CD4-positive, alpha-beta T cell treated with Interleukin-15 for 4 hours (primary cell): ENCODE results near the gene TMCC1.
"Not testable (repeated sequence)": the region's sequence is repeated elsewhere in the genome, so short reads cannot be mapped to it uniquely, and the experiment has no call there.

Experiments
- DNase-seq: peaks from one replicate; pipeline ENCODE4 v3.0.0-alpha.2; 2020; ENCODE audit warnings: low spot score

The TMCC1 gene

GRCh38 chr3:129622226-129622874 is 271.2 kb downstream of the TMCC1 start:
- no peak for DNase-seq

- DNase-seq = no peak
Measured at GRCh38 chr3:129621626-129622225, 271.8 kb downstream of the TMCC1 start.

DNA sequence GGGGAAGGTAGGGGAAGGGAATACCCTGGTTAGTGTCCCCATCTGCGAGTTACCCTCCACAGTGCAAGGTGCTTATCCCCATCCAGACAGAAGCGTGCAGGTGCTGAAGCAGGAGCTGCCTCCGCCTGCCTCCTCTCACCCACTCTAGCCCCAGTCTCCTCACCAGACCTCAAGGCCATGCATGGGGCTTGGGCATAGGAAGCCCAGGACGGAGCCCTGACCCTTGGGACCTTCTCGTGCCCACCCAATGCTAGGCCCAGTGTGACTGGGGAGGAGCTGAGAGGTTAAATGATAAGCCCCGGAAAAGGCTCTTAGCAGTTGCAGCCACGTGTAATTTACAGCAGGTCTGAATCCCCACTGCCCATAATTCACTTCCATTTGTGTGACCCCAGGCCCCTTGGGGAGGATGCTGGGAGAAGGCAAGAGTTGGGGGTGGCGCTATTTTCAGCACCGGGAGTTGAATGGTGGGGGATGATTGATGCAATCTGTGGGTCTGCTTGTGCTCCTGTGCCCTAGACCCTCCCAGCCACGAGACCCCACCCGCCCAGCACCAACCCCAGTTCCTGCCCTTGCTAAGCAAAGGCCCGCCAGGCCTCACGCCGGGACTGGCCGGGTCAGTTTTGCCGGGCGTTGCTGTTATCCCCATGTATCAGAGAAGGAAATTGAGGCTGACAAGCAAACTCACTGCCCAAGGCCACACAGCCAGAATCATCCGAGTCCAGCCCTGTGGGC is 272.5 kb downstream of the TMCC1 start:
- DNase-seq = no peak

DNA sequence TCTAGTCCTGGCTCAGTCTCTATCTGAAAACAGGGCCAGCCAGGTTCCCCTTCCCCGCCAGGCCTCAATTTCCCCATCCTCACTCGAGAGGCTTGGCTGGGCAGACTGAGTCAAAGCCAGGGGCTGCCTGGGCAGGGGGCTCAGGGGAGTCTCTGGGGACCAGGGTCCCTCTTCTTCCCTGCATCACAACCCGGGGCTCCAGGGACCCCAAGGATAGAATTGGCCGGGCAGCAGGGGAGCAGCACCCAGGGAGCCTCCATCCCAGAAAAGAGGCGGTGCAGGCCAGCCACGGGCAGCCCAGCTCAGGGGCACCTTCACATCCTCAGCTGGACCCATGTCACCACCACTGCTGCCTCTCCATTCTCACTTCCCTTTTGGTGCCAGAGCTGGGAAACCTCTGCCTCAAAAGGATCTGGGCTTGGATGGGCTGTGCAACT is 273.8 kb downstream of the TMCC1 start:
- DNase-seq = no peak

DNA sequence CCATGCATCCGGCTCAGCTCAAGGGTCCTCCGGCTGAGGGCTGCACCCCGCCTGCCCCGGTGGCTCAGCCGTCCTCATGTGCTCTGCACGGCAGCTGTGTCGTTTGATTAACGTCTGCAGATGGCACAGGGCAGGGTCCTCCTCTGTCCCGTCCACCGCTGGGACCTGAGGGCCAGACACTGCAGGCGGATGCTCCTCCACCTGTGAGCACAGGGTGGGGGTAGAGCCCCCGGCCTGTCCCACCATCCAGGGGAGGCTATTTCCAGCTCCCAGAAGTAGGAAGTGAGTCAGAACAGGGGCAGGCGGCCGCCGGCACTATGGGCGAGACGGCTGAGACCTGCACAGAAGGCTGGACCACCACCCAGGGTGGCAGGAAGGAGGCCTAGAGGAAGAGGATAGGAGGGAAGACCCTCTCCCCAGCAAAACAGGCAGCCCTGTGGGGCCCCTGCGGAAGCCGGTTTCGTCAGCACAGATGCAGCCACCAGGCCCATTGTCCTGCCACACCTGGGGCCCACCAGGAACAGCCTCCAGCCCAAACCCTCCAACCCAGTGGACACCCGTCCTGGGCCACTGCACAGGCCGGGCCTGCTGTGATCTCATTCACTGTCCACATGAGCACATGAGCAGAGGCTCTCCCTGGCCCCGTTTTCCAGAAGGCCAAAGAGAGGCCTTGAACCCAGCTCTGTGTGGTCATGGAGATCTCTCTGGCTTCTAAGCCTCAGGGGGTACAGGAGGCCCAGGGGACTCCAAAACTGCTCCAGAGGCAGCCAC is 274.4 kb downstream of the TMCC1 start:
- DNase-seq = no peak

DNA sequence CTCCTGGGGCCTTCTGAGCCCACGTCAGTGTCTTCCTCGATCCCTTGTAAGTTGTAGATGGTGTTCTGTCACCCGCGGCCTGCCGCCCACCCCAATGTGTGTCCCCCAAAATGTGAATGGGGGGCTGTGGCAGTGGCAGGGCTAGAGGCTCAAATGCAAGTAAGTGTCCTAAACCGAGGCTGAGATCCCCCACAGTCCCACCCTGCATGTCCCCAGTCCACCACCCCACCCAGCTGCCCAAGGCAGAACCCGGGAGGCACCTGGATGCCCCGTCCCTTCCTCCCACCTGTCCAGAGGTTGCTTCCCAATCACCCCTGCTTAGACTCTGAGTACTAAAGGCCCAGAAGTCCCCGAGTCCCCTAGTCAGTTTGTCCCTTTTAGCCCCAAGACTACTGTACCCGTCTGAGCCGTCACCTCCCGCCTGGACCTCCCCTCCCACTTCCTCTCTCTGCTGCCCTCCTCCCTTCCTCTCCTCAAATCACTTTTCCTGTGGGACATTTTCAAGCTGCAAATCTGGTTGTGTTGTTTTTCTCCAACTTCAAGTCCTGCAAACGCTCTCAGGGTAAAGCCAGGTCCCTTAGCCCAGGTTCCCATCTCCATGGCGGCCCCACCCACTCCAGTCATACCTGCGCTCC is 275.2 kb downstream of the TMCC1 start:
- no peak for DNase-seq

- no peak for DNase-seq
Measured at GRCh38 chr3:129617381-129618185, 275.9 kb downstream of the TMCC1 start.

GRCh38 chr3:129616713-129617112 is 276.8 kb downstream of the TMCC1 start:
- DNase-seq = no peak

GRCh38 chr3:129616291-129616690 is 277.2 kb downstream of the TMCC1 start:
- no peak for DNase-seq

- DNase-seq = no peak
Measured at GRCh38 chr3:129615751-129616281, 277.7 kb downstream of the TMCC1 start.

DNA sequence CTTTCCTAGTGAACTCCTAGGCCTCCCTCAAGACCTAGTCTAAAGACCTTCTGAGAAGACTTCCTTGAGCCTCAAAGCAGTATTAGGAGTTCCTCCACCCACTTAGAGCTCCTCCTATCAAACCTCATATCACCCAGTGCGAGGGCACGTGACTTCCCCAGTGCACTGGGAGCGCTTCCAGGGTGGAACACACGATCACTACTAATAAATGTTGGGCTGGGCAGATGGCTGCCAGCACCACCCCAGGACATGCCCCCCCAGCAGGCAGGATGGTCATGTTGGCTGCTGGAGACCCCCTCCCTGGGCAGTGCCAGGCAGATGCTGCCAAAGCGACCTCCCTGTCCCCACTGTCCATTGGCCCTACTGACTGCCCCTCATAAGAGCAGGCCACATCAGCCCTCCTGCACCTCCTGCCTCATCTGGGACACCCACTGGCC is 278.6 kb downstream of the TMCC1 start:
- DNase-seq = no peak

GRCh38 chr3:129614435-129614834 is 279.1 kb downstream of the TMCC1 start:
- DNase-seq = no peak

DNA sequence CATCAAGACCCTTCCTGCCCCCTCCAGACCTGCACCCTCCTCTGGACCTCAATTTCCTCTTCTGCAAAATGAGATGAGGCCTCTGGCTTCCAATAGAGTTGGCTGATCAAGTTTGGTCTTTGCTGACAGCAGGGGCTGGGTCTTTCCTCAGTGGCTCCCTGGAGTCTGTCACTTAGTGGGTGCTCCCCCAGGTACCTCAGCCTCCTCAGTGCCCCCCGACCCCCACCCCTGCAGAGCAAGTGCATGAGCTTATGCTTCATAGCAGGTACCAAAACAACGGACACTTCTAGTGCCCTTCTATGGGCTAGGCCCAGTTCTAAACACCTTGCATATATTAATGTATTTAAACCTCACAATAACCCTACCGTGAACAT is 280.2 kb downstream of the TMCC1 start:
- no peak for DNase-seq

DNA sequence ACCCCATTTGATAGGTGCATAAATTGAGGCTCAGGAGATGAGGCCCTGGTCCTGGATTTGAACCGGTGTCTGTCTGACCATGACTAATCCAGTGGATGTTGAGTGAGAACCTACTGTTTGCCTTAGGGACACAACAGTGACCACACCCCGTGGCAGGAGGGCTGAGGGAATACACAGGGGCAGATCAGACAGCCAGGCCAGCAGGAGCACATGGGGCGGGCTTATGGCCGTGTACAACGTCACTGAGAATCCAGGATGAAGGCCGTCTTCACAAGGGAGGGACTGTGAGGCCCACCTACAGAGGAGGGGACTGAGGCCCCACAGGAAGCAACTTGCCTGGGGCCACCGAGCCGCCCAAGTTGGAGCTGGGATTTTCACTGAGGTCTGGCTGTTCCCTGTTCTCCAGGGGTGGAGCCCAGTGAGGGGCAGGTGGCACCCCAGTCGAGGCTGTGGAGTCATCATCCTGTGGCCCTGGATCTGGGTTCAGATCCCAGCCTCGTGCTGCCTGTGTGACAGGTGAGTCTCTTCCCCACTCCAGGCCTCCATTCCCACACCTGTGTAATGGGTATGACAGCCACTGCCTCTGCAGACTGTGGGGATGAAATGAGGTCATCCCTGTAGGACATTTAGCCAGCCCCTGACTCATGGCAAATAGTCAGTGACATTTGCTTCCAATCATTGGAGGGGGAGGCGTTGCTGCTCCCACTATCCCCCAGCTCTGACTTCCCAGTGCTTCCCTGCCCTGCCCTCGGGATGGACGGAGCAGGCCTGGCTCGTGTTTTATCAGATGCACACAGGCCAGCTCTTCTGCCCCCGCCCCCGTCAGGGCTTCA is 280.8 kb downstream of the TMCC1 start:
- no peak for DNase-seq

DNA sequence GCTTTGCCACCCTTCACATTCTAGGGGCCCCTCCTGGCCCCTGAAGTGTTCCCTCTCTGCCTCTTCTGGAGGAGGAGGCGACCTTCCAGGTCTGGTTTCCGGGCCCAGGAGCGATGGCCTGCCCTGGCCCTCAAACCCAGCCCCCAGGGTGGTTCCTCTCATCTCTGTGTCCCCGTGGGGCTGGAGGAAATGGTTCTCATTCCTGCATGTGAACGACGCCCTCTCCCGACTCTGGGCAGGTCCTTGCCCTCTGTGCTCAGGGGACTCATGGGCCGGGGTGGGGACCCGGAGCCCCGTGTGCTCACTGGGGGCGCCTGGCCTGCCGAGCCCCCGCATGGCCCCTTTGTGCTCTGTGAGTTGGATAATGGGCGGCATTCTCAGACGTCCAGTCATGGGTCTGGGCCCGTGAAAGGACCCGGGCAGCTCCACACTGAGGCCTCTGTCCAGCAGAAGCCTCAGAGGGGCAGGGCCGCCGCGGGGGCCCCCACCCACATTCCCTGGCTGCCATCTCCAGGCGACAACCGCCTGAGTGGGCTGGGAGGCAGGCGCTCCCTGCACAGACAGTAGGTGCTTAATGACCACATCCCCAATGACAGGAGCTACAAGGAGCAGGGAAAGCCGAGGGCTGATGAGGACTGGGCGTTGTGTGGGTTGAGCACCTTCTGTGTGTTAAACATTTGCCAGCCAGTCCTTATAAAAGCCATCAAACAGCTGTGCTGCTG is 281.5 kb downstream of the TMCC1 start:
- no peak for DNase-seq

DNA sequence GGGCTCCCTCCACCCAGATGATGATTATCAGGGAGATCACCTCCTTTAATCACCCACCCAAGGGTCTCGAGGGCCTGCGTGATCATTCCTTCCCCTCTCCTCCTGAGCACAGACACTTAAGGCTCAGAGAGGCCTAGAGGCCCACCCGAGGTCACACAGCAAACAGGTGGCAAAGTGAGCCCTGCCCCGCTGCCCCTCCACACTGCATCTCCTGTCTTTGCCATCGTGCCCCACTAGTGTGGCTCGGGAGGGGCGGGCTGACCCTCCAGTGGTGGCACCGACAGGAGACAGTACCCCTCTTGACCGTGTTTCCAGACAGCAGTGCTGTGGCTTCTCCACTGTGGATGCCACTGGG is 282.1 kb downstream of the TMCC1 start:
- DNase-seq = no peak

DNA sequence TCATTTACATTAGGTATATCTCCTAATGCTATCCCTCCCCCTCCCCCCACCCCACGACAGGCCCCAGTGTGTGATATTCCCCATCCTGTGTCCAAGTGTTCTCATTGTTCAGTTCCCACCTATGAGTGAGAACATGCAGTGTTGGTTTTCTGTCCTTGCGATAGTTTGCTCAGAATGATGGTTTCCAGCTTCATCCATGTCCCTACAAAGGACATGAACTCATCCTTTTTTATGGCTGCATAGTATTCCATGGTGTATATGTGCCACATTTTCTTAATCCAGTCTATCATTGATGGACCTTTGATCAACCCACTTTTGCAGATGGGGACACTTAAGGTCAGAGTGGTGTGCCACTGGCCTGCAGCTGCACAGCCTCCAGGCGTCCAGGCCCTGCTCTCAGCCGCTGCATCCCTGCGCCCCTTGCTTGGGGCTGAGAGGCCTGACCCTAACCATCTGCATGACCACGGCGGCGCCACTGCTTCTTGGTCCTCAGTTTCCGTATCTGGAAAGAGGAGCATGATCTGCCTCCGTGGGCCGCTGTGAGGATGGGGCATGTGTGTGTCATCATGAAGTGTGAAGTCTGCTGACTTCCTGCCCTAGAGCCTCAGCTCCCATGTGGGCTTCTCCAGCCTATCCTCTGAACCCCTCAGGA is 282.6 kb downstream of the TMCC1 start:
- DNase-seq = not testable (repeated sequence)

DNA sequence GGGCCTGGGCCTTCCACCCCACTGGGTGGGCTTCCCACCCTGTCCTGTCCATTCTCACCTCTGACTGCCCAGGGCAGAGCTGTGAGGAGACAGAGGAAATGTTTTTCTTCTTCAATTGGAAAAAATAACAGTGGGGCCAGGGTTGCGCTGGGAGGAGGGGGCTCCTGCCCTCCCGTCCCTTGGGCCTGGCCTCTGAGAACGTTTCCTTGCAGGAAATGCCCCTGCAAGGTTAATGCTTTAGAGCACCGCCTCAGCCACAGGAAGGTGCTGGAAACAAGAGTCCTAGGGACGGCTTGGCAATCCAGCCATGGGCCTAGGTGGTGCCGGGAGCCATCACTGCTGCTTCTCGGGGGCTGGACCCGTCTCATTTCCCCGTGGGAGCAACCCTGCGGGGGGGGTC is 283.2 kb downstream of the TMCC1 start:
- no peak for DNase-seq

GRCh38 chr3:129609591-129610182 is 283.8 kb downstream of the TMCC1 start:
- DNase-seq = no peak
